SK-N-SH (cell line): ENCODE measurements around the gene LRRC49. TPM values are rescaled to one million over a fixed set of nuclear protein-coding genes. Genes with fewer than 3 reads are reported as not detected.

Experiments used
- CTCF ChIA-PET: fragments of 300-600, 350-600 bp; formaldehyde crosslinking; extraction: SDS; loops from one replicate; lab custom pipeline; 2021; lab: Yijun Ruan, JAX
- POLR2A ChIA-PET: fragments of 350-600 bp; sonication (Branson Sonifier 250); formaldehyde crosslinking; extraction: SDS; loops from one replicate; lab custom pipeline; 2020; ENCODE audit warnings: antibody characterized with exemption, inconsistent platforms; lab: Yijun Ruan, JAX
- DNase-seq: peaks from one replicate; pipeline ENCODE4 v3.0.0; 2012
- H2AFZ ChIP-seq: fragments of 200-600 bp; sonication (generic); 2 replicates; pipeline ENCODE4 v1.8.1; 2016; ENCODE audit warnings: antibody characterized with exemption, mild to moderate bottlenecking, low read depth
- H3F3A ChIP-seq: fragments of 200-600 bp; sonication (generic); replicated peaks from 2 replicates; pipeline ENCODE3; 2016; ENCODE audit warnings: antibody characterized with exemption, mild to moderate bottlenecking; ENCODE audit not compliant: insufficient read depth
- H3K27ac ChIP-seq, 2 experiments: fragments of 200-500 bp in 1 of 2; fragments of 200-600 bp in 1 of 2; sonication (Bioruptor generic) in 1 of 2; sonication (generic), shearing (Covaris generic) in 1 of 2; 2 replicates each; pipeline versions ENCODE4 v1.5.1 to v1.6.1; 2014 to 2016; ENCODE audit warnings: low read depth in 2 of 2, inconsistent platforms in 1 of 2, low read length in 1 of 2, mild to moderate bottlenecking in 1 of 2, mixed read lengths in 1 of 2
- H3K27me3 ChIP-seq: fragments of 200-600 bp; sonication (generic), shearing (Covaris generic); 2 replicates; pipeline ENCODE4 v1.6.1; 2016; ENCODE audit warnings: mixed run types; ENCODE audit not compliant: insufficient read depth
- H3K36me3 ChIP-seq, 2 experiments: fragments of 200-500 bp in 1 of 2; fragments of 200-600 bp in 1 of 2; sonication (Bioruptor generic) in 1 of 2; sonication (generic) in 1 of 2; replicated peaks in 1 of 2; 2 replicates each; pipeline versions ENCODE3 to v1.5.1; 2014 to 2016; ENCODE audit warnings: low read length in 1 of 2, mild to moderate bottlenecking in 1 of 2; ENCODE audit not compliant: insufficient read depth in 2 of 2, control insufficient read depth in 1 of 2
- H3K4me1 ChIP-seq, 2 experiments: fragments of 200-500 bp in 1 of 2; fragments of 200-600 bp in 1 of 2; sonication (Bioruptor generic) in 1 of 2; sonication (generic), shearing (Covaris generic) in 1 of 2; 2 replicates each; pipeline versions ENCODE4 v1.5.1 to v1.6.1; 2014 to 2016; ENCODE audit warnings: low read depth in 1 of 2, low read length in 1 of 2, mixed run types in 1 of 2; ENCODE audit not compliant: insufficient read depth in 2 of 2, control insufficient read depth in 1 of 2
- H3K4me2 ChIP-seq: fragments of 200-600 bp; sonication (generic), shearing (Covaris generic); 2 replicates; pipeline ENCODE4 v1.6.1; 2017; ENCODE audit warnings: mixed run types
- H3K4me3 ChIP-seq, 2 experiments: fragments of 200-500 bp in 1 of 2; fragments of 200-600 bp in 1 of 2; sonication (Bioruptor generic) in 1 of 2; sonication (generic), shearing (Covaris generic) in 1 of 2; 2 replicates each; pipeline versions ENCODE4 v1.5.1 to v1.8.1; 2014 to 2016; ENCODE audit warnings: low read depth in 2 of 2, inconsistent platforms in 1 of 2, low read length in 1 of 2, mild to moderate bottlenecking in 1 of 2, mixed read lengths in 1 of 2, moderate library complexity in 1 of 2
- H3K79me2 ChIP-seq: fragments of 200-600 bp; sonication (generic); 2 replicates; pipeline ENCODE4 v1.8.1; 2017; ENCODE audit warnings: mild to moderate bottlenecking; ENCODE audit not compliant: insufficient read depth
- H3K9ac ChIP-seq: fragments of 200-600 bp; sonication (generic); 2 replicates; pipeline ENCODE4 v1.6.1; 2017; ENCODE audit warnings: mixed run types
- H3K9me2 ChIP-seq: fragments of 200-600 bp; sonication (generic); 2 replicates; pipeline ENCODE4 v1.6.1; 2017; ENCODE audit warnings: mixed run types
- H3K9me3 ChIP-seq: fragments of 200-600 bp; sonication (generic); 2 replicates; pipeline ENCODE4 v1.6.1; 2017; ENCODE audit warnings: mixed run types, mild to moderate bottlenecking, moderate library complexity
- H4K20me1 ChIP-seq: fragments of 200-600 bp; sonication (generic); 2 replicates; pipeline ENCODE4 v1.6.1; 2017; ENCODE audit warnings: mild to moderate bottlenecking, mixed run types; ENCODE audit not compliant: insufficient read depth
- CTCF ChIP-seq: fragments of 200-600 bp; sonication (generic); IDR thresholded peaks from 2 replicates; pipeline ENCODE4 v1.6.1; 2017; ENCODE audit warnings: antibody characterized with exemption, mild to moderate bottlenecking, moderate library complexity
- EZH2phosphoT487 ChIP-seq: fragments of 200-600 bp; sonication (generic); IDR thresholded peaks from 2 replicates; pipeline ENCODE4 v1.6.1; 2017; ENCODE audit warnings: low read depth, mixed run types, mild to moderate bottlenecking, antibody characterized with exemption, moderate library complexity, borderline replicate concordance
- FOSL2 ChIP-seq: IDR thresholded peaks from 2 replicates; pipeline ENCODE4 v1.4.0; 2012; ENCODE audit warnings: low read depth, mild to moderate bottlenecking, moderate library complexity, borderline replicate concordance
- GABPA ChIP-seq: IDR thresholded peaks from 2 replicates; pipeline ENCODE4 v1.4.0; 2012; ENCODE audit warnings: low read depth, mild to moderate bottlenecking
- GATA2 ChIP-seq: sonication (generic); formaldehyde crosslinking; IDR thresholded peaks from 2 replicates; pipeline ENCODE4 v1.5.0; 2020; ENCODE audit warnings: mild to moderate bottlenecking, missing genetic modification reagents
- MAX ChIP-seq: IDR thresholded peaks from 2 replicates; pipeline ENCODE4 v1.4.0; 2012; ENCODE audit warnings: low read depth
- MEF2A ChIP-seq: IDR thresholded peaks from 2 replicates; pipeline ENCODE4 v1.4.0; 2012; ENCODE audit warnings: low read depth, borderline replicate concordance
- NFIC ChIP-seq: IDR thresholded peaks from 2 replicates; pipeline ENCODE4 v1.4.0; 2012; ENCODE audit warnings: borderline replicate concordance
- NRF1 ChIP-seq: IDR thresholded peaks from 2 replicates; pipeline ENCODE4 v1.6.1; 2012; ENCODE audit warnings: low read depth, mild to moderate bottlenecking, low read length
- PBX3 ChIP-seq: IDR thresholded peaks from 2 replicates; pipeline ENCODE4; 2012
- RAD21 ChIP-seq: IDR thresholded peaks from 2 replicates; pipeline ENCODE4 v1.6.1; 2012; ENCODE audit warnings: mild to moderate bottlenecking, low read length
- RCOR1 ChIP-seq: fragments of 150-350 bp; IDR thresholded peaks from 2 replicates; pipeline ENCODE4 v1.6.1; 2017; ENCODE audit warnings: antibody characterized with exemption, low read length
- RFX5 ChIP-seq: IDR thresholded peaks from 2 replicates; pipeline ENCODE4 v1.6.1; 2012; ENCODE audit warnings: mild to moderate bottlenecking, improper control_type of control experiment, low read length
- RXRA ChIP-seq: IDR thresholded peaks from 2 replicates; pipeline ENCODE4 v1.4.0; 2012; ENCODE audit warnings: low read depth, mild to moderate bottlenecking, borderline replicate concordance
- TAF1 ChIP-seq: IDR thresholded peaks from 2 replicates; pipeline ENCODE4 v1.6.1; 2012; ENCODE audit warnings: low read depth, mild to moderate bottlenecking, low read length, moderate library complexity, borderline replicate concordance
- TCF12 ChIP-seq: IDR thresholded peaks from 2 replicates; pipeline ENCODE4 v1.4.0; 2012
- TEAD4 ChIP-seq: IDR thresholded peaks from 2 replicates; pipeline ENCODE4 v1.4.0; 2012; ENCODE audit warnings: mild to moderate bottlenecking, borderline replicate concordance; ENCODE audit not compliant: insufficient read depth
- USF1 ChIP-seq: IDR thresholded peaks from 2 replicates; pipeline ENCODE4 v1.4.0; 2012; ENCODE audit warnings: low read depth, borderline replicate concordance
- YY1 ChIP-seq: IDR thresholded peaks from 2 replicates; pipeline ENCODE4 v1.4.0; 2012; ENCODE audit warnings: low read depth, mild to moderate bottlenecking
- WGBS: methylation state at CpG from one replicate; pipeline ENCODE4 v1.1.6; 2017; ENCODE audit warnings: low lambda C conversion rate; 5-methylcytosine and 5-hydroxymethylcytosine counted together
- polyA plus RNA-seq, 3 experiments: library from polyadenylated mRNA; depleted of rRNA; stranded (reverse); fragments of >200 nt; gene quantifications; 2 replicates each; pipeline ENCODE4 v1.2.3, GENCODE V29; 2012

Gene LRRC49
- polyA plus RNA-seq, 1 of the 3 experiments (the other 2 are of a cell fraction) = 7.2 TPM

- WGBS = 92% methylated on average over 1 of the region's 1 CpG
- no peak overlapping the region for H2AFZ ChIP-seq
- H3K27me3 ChIP-seq = no peaks in the 10 kb centered on the region
- 0 out of 2 replicates have a peak, but pooled peaks cover under 1% of the 10 kb centered on the region for H3K9me3 ChIP-seq
- H3K4me3 ChIP-seq = no peak overlapping the region
- peaks cover 0 to 39% of the 10 kb centered on the region in 2 experiments; a peak in 3 of 4 replicates for H3K4me1 ChIP-seq
- H3K9me2 ChIP-seq = no peaks in the 10 kb centered on the region
- POLR2A ChIA-PET = no interaction called here
- H3K79me2 ChIP-seq = no peaks in the 10 kb centered on the region
- no peak for DNase-seq
- TF ChIP-seq NFIC (peak; percentile 52; the same call in 1 of the 2 replicates), RAD21 (no peak), TCF12 (peak; percentile 24; the same call in 1 of the 2 replicates), FOSL2 (0 out of 2 replicates have a peak, but pooled peaks have one; percentile 12), MAX (peak; percentile 43; the same call in 1 of the 2 replicates), PBX3 (peak; percentile 32; the same call in 1 of the 2 replicates), CTCF (no peak)
- TF ChIP-seq, all 33 proteins: peak for 5
- no peaks in the 10 kb centered on the region for H4K20me1 ChIP-seq
- H3K36me3 ChIP-seq = peaks cover under 1 to 3% of the 10 kb centered on the region in 2 experiments
- H3K27ac ChIP-seq = peak overlapping the region in 1 of 2 experiments; percentile 97; a peak in 2 of 4 replicates
- H3K4me2 ChIP-seq = no peak overlapping the region
- peaks cover 33% of the 10 kb centered on the region for H3F3A ChIP-seq
- CTCF ChIA-PET = no interaction called here
- H3K9ac ChIP-seq = peak overlapping the region; percentile 37
Observed at GRCh38 chr15:71051539-71051938, 158.9 kb downstream of the LRRC49 start.

GRCh38 chr15:71052356-71052755 is 159.7 kb downstream of the LRRC49 start:
- POLR2A ChIA-PET = no interaction called here
- no peak overlapping the region for H2AFZ ChIP-seq
- peaks cover 24% of the 10 kb centered on the region for H3F3A ChIP-seq
- peak overlapping the region; percentile 37 for H3K9ac ChIP-seq
- H3K4me1 ChIP-seq = peaks cover 0 to 39% of the 10 kb centered on the region in 2 experiments; a peak in 3 of 4 replicates
- peaks cover 9% of the 10 kb centered on the region; the same call in 1 of the 2 replicates for H3K9me3 ChIP-seq
- peak overlapping the region in 1 of 2 experiments; percentile 97; a peak in 2 of 4 replicates for H3K27ac ChIP-seq
- no peaks in the 10 kb centered on the region for H3K27me3 ChIP-seq
- no peaks in the 10 kb centered on the region; the same call in 1 of the 2 replicates for H3K9me2 ChIP-seq
- no peak for DNase-seq
- CTCF ChIA-PET = no interaction called here
- no peak overlapping the region; the same call in 1 of the 2 replicates for H3K4me2 ChIP-seq
- WGBS = 94% methylated on average over 2 of the region's 2 CpGs
- no peaks in the 10 kb centered on the region for H3K79me2 ChIP-seq
- H3K36me3 ChIP-seq = peaks cover 3 to 9% of the 10 kb centered on the region in 2 experiments
- H4K20me1 ChIP-seq = no peaks in the 10 kb centered on the region
- H3K4me3 ChIP-seq = no peak overlapping the region
- peak; percentile 52; the same call in 1 of the 2 replicates for TF ChIP-seq PBX3
- TF ChIP-seq NRF1 = no peak
- TF ChIP-seq RCOR1 = no peak
- no peak for TF ChIP-seq CTCF
- no peak for TF ChIP-seq MEF2A
- no peak for TF ChIP-seq RXRA
- no peak for TF ChIP-seq GATA2 (CRISPR knock-in tag)
- no peak for TF ChIP-seq USF1
- TF ChIP-seq TAF1 = no peak
- TF ChIP-seq YY1 = no peak
- peak; percentile 38; the same call in 1 of the 2 replicates for TF ChIP-seq TEAD4
- no peak for TF ChIP-seq GABPA
- no peak for TF ChIP-seq EZH2phosphoT487
- no peak for TF ChIP-seq RFX5
- TF ChIP-seq RAD21 = no peak
- TF ChIP-seq TCF12 = peak; percentile 67
- TF ChIP-seq FOSL2 = peak; percentile 64
